Esophagus mucosa (tissue), 1 donor: ENCODE results near the gene COMP. TPM values are rescaled to one million over a fixed set of nuclear protein-coding genes. Genes with fewer than 3 reads are reported as not detected.

Experiments used
- ATAC-seq: fragments of 200-7000 bp; cut with Tn5 transposase; one replicate; pipeline ENCODE4 v1.9.1; 2020
- total RNA-seq: library from RNA; stranded (reverse); gene quantifications from one replicate; pipeline ENCODE4 v1.2.4, GENCODE V29; 2023
- donor health status: DM: yes; HTN: yes; CAD: no.

The COMP gene
- total RNA-seq, 1 donor from 2014 or later = 0.16 TPM

DNA sequence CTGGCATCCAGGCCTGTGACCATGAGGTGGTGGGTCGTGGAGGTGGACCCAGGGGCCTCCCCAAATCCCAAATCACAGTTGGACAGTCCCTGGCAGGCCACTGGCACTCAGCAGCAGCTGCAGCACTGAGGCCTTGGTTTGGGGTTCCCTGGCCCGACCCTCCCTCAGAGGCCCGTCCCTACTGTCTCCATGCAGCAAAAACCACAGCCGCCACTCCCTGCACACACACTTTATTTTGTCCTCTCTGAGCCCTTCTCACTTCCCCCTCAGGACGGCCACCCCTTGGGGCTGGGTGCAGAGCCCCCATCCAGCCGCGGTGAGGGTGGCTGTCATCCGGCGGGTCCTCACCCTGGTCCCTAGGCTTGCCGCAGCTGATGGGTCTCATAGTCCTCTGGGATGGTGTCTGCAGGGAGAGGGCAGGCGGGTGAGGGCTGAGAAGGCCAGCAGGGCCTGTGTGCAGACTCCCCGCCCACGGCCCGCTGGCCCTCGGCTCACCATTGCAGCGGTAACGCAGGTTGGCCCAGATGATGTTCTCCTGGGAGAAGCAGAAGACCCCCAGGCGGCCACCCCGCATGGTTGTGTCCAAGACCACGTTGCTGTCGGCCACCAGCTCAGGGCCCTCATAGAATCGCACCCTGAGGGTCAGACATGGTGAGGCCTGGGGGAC, 8.4 kb downstream of the COMP start:
- no peak for ATAC-seq

- no peak for ATAC-seq
Measured at GRCh38 chr19:18781885-18782527, 9.1 kb downstream of the COMP start.

- ATAC-seq = no peak
Measured at GRCh38 chr19:18781047-18781600, 10.0 kb downstream of the COMP start.

GRCh38 chr19:18780631-18781030, 10.5 kb downstream of the COMP start:
- no peak for ATAC-seq

- ATAC-seq = no peak
Measured at GRCh38 chr19:18780081-18780480, 11.0 kb downstream of the COMP start.

GRCh38 chr19:18778826-18779495, 12.1 kb downstream of the COMP start:
- ATAC-seq = no peak

GRCh38 chr19:18778076-18778389, 13.1 kb downstream of the COMP start:
- no peak for ATAC-seq

- ATAC-seq = no peak
Measured at GRCh38 chr19:18777301-18778075, 13.6 kb downstream of the COMP start.

DNA sequence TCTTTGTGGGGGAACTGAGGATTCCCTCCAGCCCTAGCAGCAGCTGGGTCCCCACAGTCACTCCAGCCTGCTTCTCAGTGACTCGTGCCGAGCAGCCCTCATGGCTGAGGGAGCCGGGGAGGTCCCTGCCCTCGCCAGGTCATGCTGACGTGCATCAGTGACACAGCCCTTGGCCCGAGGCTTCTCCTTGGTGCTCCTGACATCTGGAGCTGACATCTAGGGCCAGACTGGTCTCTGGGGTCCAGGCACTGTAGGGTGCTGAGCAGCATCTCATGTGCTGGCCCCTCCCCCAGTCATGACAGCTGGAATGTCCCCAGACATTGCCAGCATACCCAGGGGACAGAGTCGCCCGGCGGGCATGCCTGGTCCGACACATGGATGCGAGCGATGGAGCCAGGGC, 14.4 kb downstream of the COMP start:
- ATAC-seq = no peak

DNA sequence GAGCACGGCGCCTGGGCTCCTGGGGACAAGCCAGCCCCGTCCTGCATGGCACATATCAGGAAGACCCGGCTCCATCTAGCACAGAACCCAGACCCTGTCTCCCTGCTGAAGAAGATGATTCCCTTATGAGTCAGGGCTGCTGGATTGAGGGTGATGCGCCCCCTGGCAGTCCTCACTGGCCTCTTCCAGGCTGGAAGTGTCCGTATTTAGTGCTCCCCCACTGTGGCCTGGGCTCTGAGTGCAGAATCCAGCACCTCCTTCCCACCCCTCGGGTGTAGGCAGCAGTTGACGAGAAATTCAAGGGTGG, 14.9 kb downstream of the COMP start:
- no peak for ATAC-seq

DNA sequence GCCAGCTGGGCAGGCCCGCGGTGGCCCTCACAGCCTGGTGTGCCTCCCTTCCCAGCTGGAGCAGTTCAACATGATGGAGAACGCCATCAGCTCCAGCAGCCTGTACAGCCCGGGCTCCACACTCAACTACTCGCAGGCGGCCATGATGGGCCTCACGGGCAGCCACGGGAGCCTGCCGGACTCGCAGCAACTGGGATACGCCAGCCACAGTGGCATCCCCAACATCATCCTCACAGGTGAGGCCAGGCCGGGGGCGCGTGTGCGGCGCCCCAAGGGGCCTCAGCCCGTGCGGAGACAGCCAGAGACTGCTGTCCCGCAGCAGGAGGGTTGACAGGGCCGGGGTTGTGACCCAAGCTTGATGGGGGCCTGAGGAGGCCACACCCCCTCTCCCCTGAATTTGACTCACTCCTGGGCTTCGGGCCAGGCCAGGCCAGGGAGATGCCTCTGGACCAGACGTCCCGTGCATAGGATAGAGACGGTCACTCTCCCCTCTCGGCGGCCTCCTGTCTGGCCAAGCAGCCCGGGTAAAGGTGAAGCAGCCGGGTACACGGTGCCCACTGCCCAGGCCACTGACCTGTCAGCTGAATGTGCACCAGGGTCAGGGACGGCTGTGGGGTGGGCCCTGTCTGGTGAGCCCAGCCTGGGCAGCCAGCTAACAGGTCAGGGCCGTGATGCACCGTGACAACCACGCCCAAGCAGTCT, 15.4 kb downstream of the COMP start:
- peak; percentile 3 for ATAC-seq

DNA sequence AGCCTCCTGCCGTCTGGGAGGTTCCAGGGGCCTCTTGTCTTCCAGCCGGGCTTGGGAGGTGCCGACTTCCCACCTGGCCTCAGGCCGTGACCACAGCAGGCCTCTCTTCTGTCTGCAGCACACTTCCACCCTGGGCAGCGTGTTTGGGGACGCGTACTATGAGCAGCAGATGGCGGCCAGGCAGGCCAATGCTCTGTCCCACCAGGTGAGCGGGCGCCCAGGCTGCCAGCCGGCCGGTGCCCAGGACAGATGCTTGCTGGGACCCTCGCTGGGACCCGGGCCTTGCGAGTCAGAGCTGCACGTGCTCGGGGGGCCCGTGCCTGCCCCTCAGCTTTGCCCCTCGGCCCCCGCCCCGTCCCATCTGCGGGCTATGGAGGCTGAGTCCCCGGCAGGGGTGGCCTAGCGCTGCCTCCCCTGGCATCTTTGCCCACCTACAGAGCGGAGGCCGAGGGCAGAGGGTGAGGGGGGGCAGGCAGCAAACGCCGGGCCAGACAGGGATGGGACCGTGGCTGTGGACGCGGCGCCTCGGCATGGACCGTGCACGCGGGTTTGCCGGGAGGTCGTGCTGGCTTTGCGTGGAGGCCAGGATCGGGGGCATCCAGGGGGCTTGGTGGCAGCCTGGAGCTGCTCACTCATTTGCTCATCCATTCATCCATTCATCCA, 16.2 kb downstream of the COMP start:
- no peak for ATAC-seq

DNA sequence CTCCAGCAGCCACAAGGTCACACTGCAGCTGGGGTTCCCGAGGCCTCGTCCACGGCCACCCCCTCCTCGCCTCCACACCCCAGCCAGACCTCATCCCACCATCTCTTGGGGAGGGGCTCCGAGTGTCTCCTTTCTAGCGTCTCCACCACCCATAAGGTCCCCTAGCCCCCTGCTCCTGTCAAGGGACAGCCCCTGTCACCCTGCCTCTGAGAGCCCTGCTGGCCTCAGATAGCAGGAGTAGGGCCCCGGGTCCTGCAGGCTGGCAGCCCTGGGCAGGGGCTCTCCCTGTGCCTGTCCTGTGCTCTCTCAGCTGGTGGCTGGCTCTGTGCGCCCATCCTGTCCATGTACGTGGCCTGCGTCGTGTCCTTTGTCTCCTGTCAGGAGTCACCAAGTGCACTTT, 17.0 kb downstream of the COMP start:
- no peak for ATAC-seq

DNA sequence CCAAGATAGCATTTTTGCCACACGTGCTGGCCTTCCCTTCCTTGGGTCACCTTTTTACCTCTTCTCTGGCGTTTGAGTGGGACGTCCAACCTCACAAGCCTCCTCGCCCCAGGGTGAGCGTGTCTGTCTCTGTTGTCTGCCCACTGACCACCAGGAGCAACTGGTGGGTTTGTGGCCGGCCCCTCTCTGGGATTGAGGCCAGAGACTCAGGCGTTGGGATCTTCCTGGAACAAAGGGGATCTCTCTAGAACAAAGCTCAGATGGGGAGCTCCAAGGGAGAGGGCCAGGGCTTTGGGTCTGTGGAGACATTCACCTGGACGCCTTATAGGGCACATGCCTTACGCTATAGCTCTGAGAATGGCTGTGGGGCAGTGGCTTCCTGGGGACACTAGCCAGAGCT, 17.4 kb downstream of the COMP start:
- ATAC-seq = no peak

- ATAC-seq = peak; percentile 40
Measured at GRCh38 chr19:18772620-18773587, 18.2 kb downstream of the COMP start.

- ATAC-seq = no peak
Measured at GRCh38 chr19:18771328-18772242, 19.5 kb downstream of the COMP start.

DNA sequence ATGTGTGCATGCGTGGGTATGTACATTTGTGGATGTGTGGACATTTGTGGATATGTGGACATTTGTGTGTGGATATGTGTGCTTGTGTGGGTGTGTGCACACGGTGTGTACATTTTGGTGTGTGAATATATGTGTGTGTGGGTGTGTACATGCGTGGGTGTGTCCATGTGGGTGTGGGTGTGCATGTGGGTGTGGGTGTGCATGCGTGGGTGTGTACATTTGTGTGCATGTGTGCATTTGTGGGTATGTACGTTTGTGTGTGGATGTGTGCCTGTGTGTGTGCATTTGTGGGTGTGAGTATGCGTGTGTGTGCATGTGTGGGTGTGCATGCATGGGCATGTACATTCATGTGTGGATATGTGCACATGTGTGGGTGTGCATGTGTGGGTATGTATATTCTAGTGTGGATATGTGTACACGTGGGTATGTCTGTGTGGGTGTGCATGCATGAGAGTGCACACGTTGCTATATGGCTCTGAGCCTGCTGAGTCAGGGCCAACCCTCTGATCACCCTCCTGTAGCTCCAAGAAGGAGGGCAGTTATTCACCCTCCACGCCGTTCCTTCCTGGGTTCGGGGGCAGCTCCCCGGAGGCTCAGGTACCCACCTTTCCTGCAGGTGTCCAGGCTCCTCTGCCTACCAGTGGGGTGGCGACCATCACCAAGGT, 20.3 kb downstream of the COMP start:
- no peak for ATAC-seq

- ATAC-seq = no peak
Measured at GRCh38 chr19:18769989-18770528, 21.0 kb downstream of the COMP start.
